HL-60 (cell line): ENCODE measurements around the gene ZNF493.

Experiments used
- DNase-seq, 2 experiments: peaks; one replicate each; pipeline ENCODE4 v3.0.0-alpha.2; 2010 to 2020; ENCODE audit warnings: low read depth in 1 of 2, low spot score in 1 of 2
- H3K27ac ChIP-seq: fragments of 250-450 bp; sonication (Bioruptor Pico); replicated peaks from 2 replicates; pipeline ENCODE4 v1.5.1; 2020; ENCODE audit warnings: mild to moderate bottlenecking, moderate library complexity
- H3K27me3 ChIP-seq: fragments of 250-450 bp; sonication (Bioruptor Pico); 2 replicates; pipeline ENCODE4 v1.5.1; 2021; ENCODE audit warnings: mild to moderate bottlenecking, moderate library complexity; ENCODE audit not compliant: insufficient read depth, poor library complexity, severe bottlenecking
- H3K4me3 ChIP-seq: replicated peaks from 2 replicates; pipeline ENCODE4 v1.5.1; 2011; ENCODE audit warnings: mild to moderate bottlenecking, control low read depth, low read length; ENCODE audit not compliant: insufficient read depth
- CTCF ChIP-seq: IDR thresholded peaks from one replicate; pipeline ENCODE4 v1.5.1; 2011; ENCODE audit warnings: low read length, control low read depth, inconsistent platforms; ENCODE audit not compliant: insufficient read depth
- GABPA ChIP-seq: IDR thresholded peaks from 2 replicates; pipeline ENCODE4 v1.6.1; 2012; ENCODE audit warnings: low read depth
- POLR2AphosphoS5 ChIP-seq: IDR thresholded peaks from 2 replicates; pipeline ENCODE4 v1.6.1; 2012; ENCODE audit warnings: low read depth
- REST ChIP-seq: IDR thresholded peaks from 2 replicates; pipeline ENCODE4 v1.6.1; 2012; ENCODE audit warnings: low read depth; ENCODE audit not compliant: insufficient replicate concordance
- SPI1 ChIP-seq: IDR thresholded peaks from 2 replicates; pipeline ENCODE4 v1.6.1; 2012; ENCODE audit warnings: low read depth, mild to moderate bottlenecking, borderline replicate concordance

Gene ZNF493

GRCh38 chr19:21472507-21472906, 75.6 kb downstream of the ZNF493 start:
- H3K27ac ChIP-seq = no peak overlapping the region
- H3K27me3 ChIP-seq = no peaks in the 10 kb centered on the region
- no peak for DNase-seq
- H3K4me3 ChIP-seq = no peak overlapping the region
- TF ChIP-seq SPI1 (no peak), GABPA (no peak), REST (no peak), CTCF (no peak), POLR2AphosphoS5 (no peak)

- TF ChIP-seq GABPA = no peak
- TF ChIP-seq REST = no peak
- no peaks in the 10 kb centered on the region for H3K27me3 ChIP-seq
- no peak overlapping the region for H3K4me3 ChIP-seq
- peak in 1 of 2 experiments; percentile 7 for DNase-seq
- H3K27ac ChIP-seq = no peak overlapping the region
Measured at GRCh38 chr19:21474671-21475181, 77.8 kb downstream of the ZNF493 start.
